ENCODE measurements around the gene TMEM214. TPM values are rescaled to one million over a fixed set of nuclear protein-coding genes. Genes with fewer than 3 reads are reported as not detected.

Gene TMEM214
- total RNA-seq, 2 experiments from 2014 or later: 22.0 to 24.6 TPM

DNA sequence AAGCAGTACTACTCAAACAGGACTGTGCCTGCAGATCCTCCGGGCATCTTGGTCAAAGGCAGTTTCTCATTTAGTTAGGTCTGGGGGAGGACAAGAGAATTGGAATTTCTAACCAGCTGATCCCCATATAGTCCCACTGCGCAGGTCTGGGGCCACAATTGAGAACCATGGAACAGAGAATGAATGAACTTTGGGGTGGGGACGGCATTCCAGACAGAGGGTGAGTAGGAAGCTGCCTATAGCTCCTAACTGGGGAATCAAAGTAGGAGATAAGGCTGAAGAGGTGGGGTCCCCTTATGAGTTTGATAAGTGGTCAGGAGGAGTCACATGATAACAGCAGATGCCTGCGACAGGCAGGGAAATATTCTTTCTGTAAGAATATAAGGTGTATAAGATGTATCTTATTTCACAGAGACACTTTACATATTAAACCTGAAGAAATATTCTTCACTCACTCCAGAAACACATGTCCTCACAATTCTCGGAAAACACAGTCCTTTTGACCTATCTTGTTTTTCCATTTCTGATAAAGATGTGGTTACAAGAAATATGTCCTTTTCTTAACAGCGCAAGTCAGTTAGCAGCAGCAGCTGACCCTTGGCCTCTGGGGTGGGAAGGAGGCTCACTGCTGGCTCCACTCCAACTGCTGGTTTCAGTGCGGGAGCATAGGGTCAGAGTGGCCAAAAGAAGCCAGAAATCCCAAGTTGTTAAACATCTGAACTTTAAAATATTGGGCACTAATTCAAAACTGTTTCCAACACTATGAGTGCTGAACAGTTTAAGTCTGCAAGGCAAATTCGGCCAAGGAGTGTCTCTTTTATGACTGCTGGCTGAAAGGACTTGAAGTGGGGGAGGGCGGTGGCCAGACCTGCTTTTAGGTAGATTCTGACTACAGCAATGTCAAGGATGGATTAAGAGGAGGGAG, 12.6 kb upstream of the TMEM214 start:
- H3K36me3 Mint-ChIP-seq (ENCODE audit: low read depth): no peaks in the 10 kb centered on the region
- H3K9me3 Mint-ChIP-seq: no peaks in the 10 kb centered on the region
- no peaks in the 10 kb centered on the region for H3K27me3 ChIP-seq (ENCODE audit: control insufficient read depth in 1 of 2, insufficient read depth in 2 of 2, low read length in 2 of 2)
- ATAC-seq (ENCODE audit: poor library complexity) (no peak), DNase-seq (no peak)
- no peaks in the 10 kb centered on the region for H3K27me3 Mint-ChIP-seq
- H3K4me1 Mint-ChIP-seq (ENCODE audit: low read depth): no peaks in the 10 kb centered on the region
- POLR2A ChIA-PET: no interaction called here
- intact Hi-C loops (cut with DNase I, micrococcal nuclease): no loop called here
- H3K36me3 ChIP-seq (ENCODE audit: insufficient read depth, low read length): peaks cover 3% of the 10 kb centered on the region
- CTCF ChIA-PET: no interaction called here
- H3K27ac Mint-ChIP-seq: no peak overlapping the region
- H3K27ac ChIP-seq (ENCODE audit: low read depth in 1 of 2, low read length in 2 of 2): no peak overlapping the region
- TF ChIP-seq, protein P1, sequence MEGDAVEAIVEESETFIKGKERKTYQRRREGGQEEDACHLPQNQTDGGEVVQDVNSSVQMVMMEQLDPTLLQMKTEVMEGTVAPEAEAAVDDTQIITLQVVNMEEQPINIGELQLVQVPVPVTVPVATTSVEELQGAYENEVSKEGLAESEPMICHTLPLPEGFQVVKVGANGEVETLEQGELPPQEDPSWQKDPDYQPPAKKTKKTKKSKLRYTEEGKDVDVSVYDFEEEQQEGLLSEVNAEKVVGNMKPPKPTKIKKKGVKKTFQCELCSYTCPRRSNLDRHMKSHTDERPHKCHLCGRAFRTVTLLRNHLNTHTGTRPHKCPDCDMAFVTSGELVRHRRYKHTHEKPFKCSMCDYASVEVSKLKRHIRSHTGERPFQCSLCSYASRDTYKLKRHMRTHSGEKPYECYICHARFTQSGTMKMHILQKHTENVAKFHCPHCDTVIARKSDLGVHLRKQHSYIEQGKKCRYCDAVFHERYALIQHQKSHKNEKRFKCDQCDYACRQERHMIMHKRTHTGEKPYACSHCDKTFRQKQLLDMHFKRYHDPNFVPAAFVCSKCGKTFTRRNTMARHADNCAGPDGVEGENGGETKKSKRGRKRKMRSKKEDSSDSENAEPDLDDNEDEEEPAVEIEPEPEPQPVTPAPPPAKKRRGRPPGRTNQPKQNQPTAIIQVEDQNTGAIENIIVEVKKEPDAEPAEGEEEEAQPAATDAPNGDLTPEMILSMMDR (IDR thresholded peaks at IDR 0.05): no peak
- no peak overlapping the region for H3K4me3 Mint-ChIP-seq
- H3K4me1 ChIP-seq (ENCODE audit: insufficient read depth, low read length): no peaks in the 10 kb centered on the region
- no peaks in the 10 kb centered on the region for H3K9me3 ChIP-seq (ENCODE audit: control insufficient read depth in 1 of 2, insufficient read depth in 1 of 2, low read length in 2 of 2)
- H3K4me3 ChIP-seq (ENCODE audit: low read length): no peak overlapping the region

DNA sequence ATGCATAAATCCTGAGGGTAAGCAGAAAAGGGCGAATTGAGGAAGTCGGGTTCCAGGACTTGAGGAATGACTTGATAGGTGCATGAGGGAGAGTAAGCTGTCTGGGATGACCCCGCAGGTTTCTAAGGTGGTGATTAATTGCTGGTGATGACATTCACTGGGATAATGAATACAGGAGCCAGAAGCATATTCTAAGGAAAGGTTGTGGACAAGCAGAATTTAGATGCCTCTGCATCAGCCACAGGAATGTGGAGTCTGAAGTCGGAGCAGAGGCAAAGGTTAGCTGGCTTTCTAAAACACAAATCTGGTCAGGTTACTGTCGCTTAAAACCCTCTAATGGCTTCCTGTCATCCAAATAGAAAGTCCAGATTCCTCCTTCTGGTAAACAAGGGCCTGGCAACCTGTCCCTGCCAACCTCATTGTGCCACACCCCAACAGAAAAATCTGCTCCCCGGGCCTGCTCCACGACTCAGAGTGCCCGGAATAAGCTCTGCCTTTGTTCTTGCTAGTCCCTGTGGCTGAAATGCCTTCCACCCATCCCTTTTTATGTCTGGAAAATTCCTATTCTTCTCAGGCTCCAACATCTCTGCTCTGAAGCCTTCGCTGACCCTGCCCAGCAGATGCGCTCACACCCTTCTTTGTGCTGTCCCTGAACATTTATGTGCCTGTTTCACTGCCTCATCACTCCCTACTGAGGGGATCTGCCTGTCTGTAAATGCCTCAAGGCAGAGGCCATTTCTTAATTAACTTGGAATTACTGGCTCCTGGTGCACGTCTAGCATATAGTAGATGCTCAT, 11.3 kb upstream of the TMEM214 start:
- Histone ChIP-seq H3K36me3 (ENCODE audit: insufficient read depth, low read length) (peaks cover 3% of the 10 kb centered on the region), H3K9me3 (ENCODE audit: control insufficient read depth in 1 of 2, insufficient read depth in 1 of 2, low read length in 2 of 2) (no peaks in the 10 kb centered on the region), H3K4me3 (ENCODE audit: low read length) (no peak overlapping the region), H3K27me3 (ENCODE audit: control insufficient read depth in 1 of 2, insufficient read depth in 2 of 2, low read length in 2 of 2) (no peaks in the 10 kb centered on the region), H3K27ac (ENCODE audit: low read depth in 1 of 2, low read length in 2 of 2) (no peak overlapping the region), H3K4me1 (ENCODE audit: insufficient read depth, low read length) (no peaks in the 10 kb centered on the region)
- POLR2A ChIA-PET: no interaction called here
- TF ChIP-seq, protein P1 (IDR thresholded peaks at IDR 0.05): no peak
- CTCF ChIA-PET: interaction anchor here (1.1 kb wide), 1 partner anchor 60 kb away, joined by 3 read pairs; no protein-coding TSS in a partner anchor
- ATAC-seq (ENCODE audit: poor library complexity): no peak
- DNase-seq: no peak
- H3K4me1 Mint-ChIP-seq (ENCODE audit: low read depth): no peaks in the 10 kb centered on the region
- no peak overlapping the region for H3K27ac Mint-ChIP-seq
- no peaks in the 10 kb centered on the region for H3K9me3 Mint-ChIP-seq
- intact Hi-C loops (cut with DNase I, micrococcal nuclease): no loop called here
- H3K27me3 Mint-ChIP-seq: no peaks in the 10 kb centered on the region
- H3K4me3 Mint-ChIP-seq: no peak overlapping the region
- no peaks in the 10 kb centered on the region for H3K36me3 Mint-ChIP-seq (ENCODE audit: low read depth)

DNA sequence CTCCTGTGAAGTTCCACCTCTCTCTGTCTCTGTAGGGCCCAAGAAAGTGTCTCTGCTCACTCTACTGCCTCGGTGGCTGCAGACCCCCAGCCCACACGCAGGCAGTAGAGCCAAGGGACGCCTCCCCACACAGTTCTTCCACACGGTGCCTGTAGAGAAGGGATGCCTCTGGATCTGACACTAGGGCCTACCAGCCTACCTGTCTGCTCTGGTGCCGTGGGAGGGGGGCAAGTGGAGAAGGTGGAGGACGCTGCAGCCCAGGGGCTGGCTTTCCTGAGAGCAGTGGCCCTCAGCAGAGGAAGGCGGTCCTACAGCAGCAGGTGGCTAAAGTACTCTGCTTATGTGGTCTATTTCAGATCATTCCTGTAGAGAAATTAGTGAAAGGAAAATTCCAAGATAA, 9.0 kb upstream of the TMEM214 start:
- DNase-seq (no peak), ATAC-seq (ENCODE audit: poor library complexity) (no peak)
- no peaks in the 10 kb centered on the region for H3K36me3 Mint-ChIP-seq (ENCODE audit: low read depth)
- H3K9me3 Mint-ChIP-seq: no peaks in the 10 kb centered on the region
- no peak overlapping the region for H3K4me3 Mint-ChIP-seq
- Histone ChIP-seq H3K9me3 (ENCODE audit: control insufficient read depth in 1 of 2, insufficient read depth in 1 of 2, low read length in 2 of 2) (no peaks in the 10 kb centered on the region), H3K4me1 (ENCODE audit: insufficient read depth, low read length) (no peaks in the 10 kb centered on the region), H3K36me3 (ENCODE audit: insufficient read depth, low read length) (peaks cover 5% of the 10 kb centered on the region), H3K27ac (ENCODE audit: low read depth in 1 of 2, low read length in 2 of 2) (no peak overlapping the region), H3K4me3 (ENCODE audit: low read length) (no peak overlapping the region), H3K27me3 (ENCODE audit: control insufficient read depth in 1 of 2, insufficient read depth in 2 of 2, low read length in 2 of 2) (no peaks in the 10 kb centered on the region)
- POLR2A ChIA-PET: no interaction called here
- TF ChIP-seq, protein P1 (IDR thresholded peaks at IDR 0.05): no peak
- no peaks in the 10 kb centered on the region for H3K27me3 Mint-ChIP-seq
- H3K27ac Mint-ChIP-seq: no peak overlapping the region
- intact Hi-C loops (cut with DNase I, micrococcal nuclease): no loop called here
- CTCF ChIA-PET: no interaction called here
- H3K4me1 Mint-ChIP-seq (ENCODE audit: low read depth): no peaks in the 10 kb centered on the region

Measured in CD4-positive, alpha-beta T cell (primary cell).